ENCODE data around the gene TAS2R31.
"Not testable (repeated sequence)": the region's sequence is repeated elsewhere in the genome, so short reads cannot be mapped to it uniquely, and the experiment has no call there.

The TAS2R31 gene

DNA sequence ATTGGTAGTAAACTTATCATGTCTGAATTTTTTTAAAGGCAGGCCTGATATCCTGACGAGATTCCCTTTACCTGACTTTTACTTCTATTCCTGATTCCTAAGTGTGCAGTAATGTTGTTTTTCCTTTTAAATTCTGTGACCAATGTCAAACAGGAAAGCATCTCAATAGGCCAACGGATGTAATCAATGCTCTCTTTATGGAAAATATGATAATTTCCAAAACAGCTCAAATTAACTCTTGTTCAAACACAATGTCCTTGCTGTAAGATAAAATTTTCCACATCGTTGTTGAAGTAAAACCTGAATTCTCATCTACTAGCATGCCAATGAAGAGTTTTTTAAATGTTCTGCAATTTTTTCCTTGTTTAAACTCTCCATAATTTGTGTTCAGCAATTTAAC lies 8.0 kb upstream of the TAS2R31 start:
- Histone ChIP-seq H3K4me3 (ENCODE audit: low read length) (no peak overlapping the region), H3K36me3 (ENCODE audit: control insufficient read depth, low read length) (no peaks in the 10 kb centered on the region), H3K27me3 (ENCODE audit: control insufficient read depth, low read length) (no peaks in the 10 kb centered on the region), H3F3A (ENCODE audit: control insufficient read depth, insufficient read depth) (no peaks in the 10 kb centered on the region), H3K9me3 (ENCODE audit: control insufficient read depth, insufficient read depth, low read length) (no peaks in the 10 kb centered on the region), H3K4me1 (ENCODE audit: control insufficient read depth, low read length) (no peaks in the 10 kb centered on the region), H3K4me2 (ENCODE audit: low read length) (no peak overlapping the region), H3K79me2 (ENCODE audit: control insufficient read depth, low read length) (no peaks in the 10 kb centered on the region), H4K20me1 (ENCODE audit: control insufficient read depth, insufficient read depth, low read depth, low read length) (no peaks in the 10 kb centered on the region), H3K27ac (ENCODE audit: low read depth, low read length) (no peak overlapping the region), H3K9me2 (replicated peaks; ENCODE audit: control insufficient read depth, low read length) (no peaks in the 10 kb centered on the region)
- TF ChIP-seq, protein P1, sequence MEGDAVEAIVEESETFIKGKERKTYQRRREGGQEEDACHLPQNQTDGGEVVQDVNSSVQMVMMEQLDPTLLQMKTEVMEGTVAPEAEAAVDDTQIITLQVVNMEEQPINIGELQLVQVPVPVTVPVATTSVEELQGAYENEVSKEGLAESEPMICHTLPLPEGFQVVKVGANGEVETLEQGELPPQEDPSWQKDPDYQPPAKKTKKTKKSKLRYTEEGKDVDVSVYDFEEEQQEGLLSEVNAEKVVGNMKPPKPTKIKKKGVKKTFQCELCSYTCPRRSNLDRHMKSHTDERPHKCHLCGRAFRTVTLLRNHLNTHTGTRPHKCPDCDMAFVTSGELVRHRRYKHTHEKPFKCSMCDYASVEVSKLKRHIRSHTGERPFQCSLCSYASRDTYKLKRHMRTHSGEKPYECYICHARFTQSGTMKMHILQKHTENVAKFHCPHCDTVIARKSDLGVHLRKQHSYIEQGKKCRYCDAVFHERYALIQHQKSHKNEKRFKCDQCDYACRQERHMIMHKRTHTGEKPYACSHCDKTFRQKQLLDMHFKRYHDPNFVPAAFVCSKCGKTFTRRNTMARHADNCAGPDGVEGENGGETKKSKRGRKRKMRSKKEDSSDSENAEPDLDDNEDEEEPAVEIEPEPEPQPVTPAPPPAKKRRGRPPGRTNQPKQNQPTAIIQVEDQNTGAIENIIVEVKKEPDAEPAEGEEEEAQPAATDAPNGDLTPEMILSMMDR (IDR thresholded peaks at IDR 0.05; ENCODE audit: low read depth, low read length, poor library complexity, severe bottlenecking), result no peak
- no peak for TF ChIP-seq EZH2phosphoT487 (IDR thresholded peaks at IDR 0.05; ENCODE audit: borderline replicate concordance, low read length)

DNA sequence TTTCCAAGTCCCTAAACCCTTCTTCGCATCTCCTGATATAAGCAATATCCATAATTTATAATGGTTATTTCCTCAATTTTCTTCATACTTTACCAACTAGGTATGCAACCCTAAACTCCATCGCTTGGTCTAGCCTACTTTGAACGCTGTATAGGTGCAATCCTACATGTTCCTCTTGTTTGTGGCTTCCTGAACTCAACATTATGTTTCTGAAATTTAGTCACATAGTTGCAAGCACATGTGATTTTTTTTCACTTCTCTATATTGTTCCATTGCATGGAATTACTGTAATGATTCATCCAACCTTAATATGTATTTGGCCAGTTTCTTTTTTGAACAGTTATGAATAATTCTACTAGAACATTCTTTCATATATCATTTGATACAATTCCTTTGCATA lies 2.8 kb upstream of the TAS2R31 start:
- H3K36me3 ChIP-seq (ENCODE audit: control insufficient read depth, low read length); H3K4me1 ChIP-seq (ENCODE audit: control insufficient read depth, low read length); H3K27me3 ChIP-seq (ENCODE audit: control insufficient read depth, low read length); H3K79me2 ChIP-seq (ENCODE audit: control insufficient read depth, low read length); H4K20me1 ChIP-seq (ENCODE audit: control insufficient read depth, insufficient read depth, low read depth, low read length); H3F3A ChIP-seq (ENCODE audit: control insufficient read depth, insufficient read depth); H3K27ac ChIP-seq (ENCODE audit: low read depth, low read length); H3K4me2 ChIP-seq (ENCODE audit: low read length); H3K9me3 ChIP-seq (ENCODE audit: control insufficient read depth, insufficient read depth, low read length); H3K4me3 ChIP-seq (ENCODE audit: low read length); H3K9me2 ChIP-seq (replicated peaks; ENCODE audit: control insufficient read depth, low read length): not testable (repeated sequence)

DNA sequence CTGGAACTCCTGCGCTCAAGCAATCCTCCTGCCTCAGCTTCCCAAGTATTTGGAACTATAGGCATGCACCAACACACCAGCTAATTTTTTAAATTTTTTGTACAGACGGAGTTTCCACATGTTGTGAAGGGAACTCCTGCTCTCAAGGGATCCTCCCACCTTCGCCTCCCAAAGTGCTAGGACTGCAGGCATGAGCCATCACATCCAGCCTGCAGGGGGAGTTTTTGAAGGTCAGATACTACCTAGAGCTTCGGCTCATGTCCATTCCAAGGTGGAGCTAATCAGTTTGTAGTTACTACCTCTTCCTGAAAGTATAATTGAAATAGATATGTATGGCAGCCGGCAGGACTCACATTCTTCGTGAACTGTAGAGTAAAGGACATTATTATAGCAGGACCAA lies 5.1 kb downstream of the TAS2R31 start:
- H3K9me2 ChIP-seq (replicated peaks; ENCODE audit: control insufficient read depth, low read length), result no peaks in the 10 kb centered on the region
- no peaks in the 10 kb centered on the region for H3K79me2 ChIP-seq (ENCODE audit: control insufficient read depth, low read length)
- TF ChIP-seq, protein P1 (IDR thresholded peaks at IDR 0.05; ENCODE audit: low read depth, low read length, poor library complexity, severe bottlenecking), result no peak
- no peak for TF ChIP-seq EZH2phosphoT487 (IDR thresholded peaks at IDR 0.05; ENCODE audit: borderline replicate concordance, low read length)
- no peak overlapping the region for H3K27ac ChIP-seq (ENCODE audit: low read depth, low read length)
- H3K9me3 ChIP-seq (ENCODE audit: control insufficient read depth, insufficient read depth, low read length), result no peaks in the 10 kb centered on the region
- no peaks in the 10 kb centered on the region for H3F3A ChIP-seq (ENCODE audit: control insufficient read depth, insufficient read depth)
- no peaks in the 10 kb centered on the region for H3K36me3 ChIP-seq (ENCODE audit: control insufficient read depth, low read length)
- no peaks in the 10 kb centered on the region for H3K27me3 ChIP-seq (ENCODE audit: control insufficient read depth, low read length)
- no peaks in the 10 kb centered on the region for H4K20me1 ChIP-seq (ENCODE audit: control insufficient read depth, insufficient read depth, low read depth, low read length)
- H3K4me2 ChIP-seq (ENCODE audit: low read length), result no peak overlapping the region
- no peak overlapping the region for H3K4me3 ChIP-seq (ENCODE audit: low read length)
- no peaks in the 10 kb centered on the region for H3K4me1 ChIP-seq (ENCODE audit: control insufficient read depth, low read length)

DNA sequence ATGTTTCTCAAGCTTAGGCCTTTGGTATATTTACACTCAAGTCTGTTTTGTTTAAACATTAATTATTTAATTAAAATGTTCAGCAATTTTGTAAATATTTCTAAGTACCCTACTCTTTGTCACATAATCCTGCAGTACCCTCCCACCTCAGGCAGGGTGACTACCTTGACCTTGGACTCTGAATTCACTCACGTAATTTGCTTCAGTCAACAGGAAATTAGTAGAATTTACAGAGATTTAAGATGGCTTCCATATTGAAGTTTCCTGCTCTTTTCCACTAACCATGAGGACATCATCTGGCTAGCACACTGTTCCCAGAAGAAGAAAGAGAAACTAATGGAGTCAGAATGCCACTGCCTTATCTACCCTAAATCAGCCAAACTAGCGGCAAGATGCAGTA lies 7.8 kb downstream of the TAS2R31 start:
- no peak overlapping the region for H3K27ac ChIP-seq (ENCODE audit: low read depth, low read length)
- H4K20me1 ChIP-seq (ENCODE audit: control insufficient read depth, insufficient read depth, low read depth, low read length), result no peaks in the 10 kb centered on the region
- H3K27me3 ChIP-seq (ENCODE audit: control insufficient read depth, low read length), result no peaks in the 10 kb centered on the region
- H3K79me2 ChIP-seq (ENCODE audit: control insufficient read depth, low read length), result no peaks in the 10 kb centered on the region
- no peaks in the 10 kb centered on the region for H3K36me3 ChIP-seq (ENCODE audit: control insufficient read depth, low read length)
- no peaks in the 10 kb centered on the region for H3K9me2 ChIP-seq (replicated peaks; ENCODE audit: control insufficient read depth, low read length)
- H3K4me3 ChIP-seq (ENCODE audit: low read length), result no peak overlapping the region
- H3F3A ChIP-seq (ENCODE audit: control insufficient read depth, insufficient read depth), result no peaks in the 10 kb centered on the region
- no peaks in the 10 kb centered on the region for H3K9me3 ChIP-seq (ENCODE audit: control insufficient read depth, insufficient read depth, low read length)
- H3K4me2 ChIP-seq (ENCODE audit: low read length), result no peak overlapping the region
- no peaks in the 10 kb centered on the region for H3K4me1 ChIP-seq (ENCODE audit: control insufficient read depth, low read length)
- TF ChIP-seq, protein P1 (IDR thresholded peaks at IDR 0.05; ENCODE audit: low read depth, low read length, poor library complexity, severe bottlenecking), result no peak
- TF ChIP-seq EZH2phosphoT487 (IDR thresholded peaks at IDR 0.05; ENCODE audit: borderline replicate concordance, low read length), result no peak
